ENCODE data around the gene ANKRD63. TPM values are rescaled to one million over a fixed set of nuclear protein-coding genes. Genes with fewer than 3 reads are reported as not detected.

ANKRD63 gene
- total and polyA plus RNA-seq, 8 donors: not detected

DNA sequence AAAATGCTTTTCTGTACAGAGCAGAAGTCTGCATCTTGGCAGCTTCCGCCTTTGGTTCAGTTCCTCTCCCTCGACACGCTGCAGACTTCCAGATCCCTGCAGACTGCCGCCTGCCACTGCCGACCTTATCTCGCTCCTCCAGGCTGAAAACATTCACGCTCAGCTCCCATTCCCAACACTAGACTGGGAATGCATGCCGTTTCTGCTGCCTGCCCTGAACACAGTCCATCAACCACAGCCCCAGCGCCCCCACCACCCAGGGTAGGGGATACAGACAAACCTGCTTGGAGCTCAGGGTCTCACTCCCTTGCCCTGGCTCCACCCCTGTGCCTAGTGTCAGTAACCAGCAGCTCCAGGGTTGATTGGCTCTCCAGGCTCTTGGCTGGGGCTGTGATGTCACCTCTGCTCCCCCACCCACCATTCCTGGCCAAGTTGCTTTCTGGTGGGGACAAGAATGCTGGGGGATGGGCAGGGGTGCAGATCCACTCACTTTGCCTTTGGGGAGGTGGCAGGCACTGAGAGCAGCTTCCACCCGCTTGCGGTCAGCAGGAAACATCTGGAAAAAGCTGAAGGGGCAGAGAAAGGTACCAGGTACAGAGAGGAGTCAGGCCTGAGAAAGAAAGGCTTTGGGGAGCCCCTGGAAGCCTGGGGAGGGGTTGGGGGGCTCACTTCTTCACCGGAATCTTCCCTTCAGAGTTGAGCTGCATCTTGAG lies 18.8 kb upstream of the ANKRD63 start:
- no peak for TF ChIP-seq CTCF (IDR thresholded peaks at IDR 0.05)
- intact Hi-C loops (cut with DNase I): no loop called here
- Histone ChIP-seq H3K27me3 (no peaks in the 10 kb centered on the region), H3K4me1 (peaks cover 0 to 34% of the 10 kb centered on the region in 2 donors), H3K9me3 (no peaks in the 10 kb centered on the region), H3K36me3 (peaks cover 0 to 61% of the 10 kb centered on the region in 2 donors), H3K27ac (no peak overlapping the region), H3K4me3 (no peak overlapping the region)
- ATAC-seq (no peak), DNase-seq (no peak)

- no peak for DNase-seq
- no peak for ATAC-seq
- Histone ChIP-seq H3K9me3 (no peaks in the 10 kb centered on the region), H3K4me3 (no peak overlapping the region), H3K4me1 (peaks cover 0 to 26% of the 10 kb centered on the region in 2 donors), H3K36me3 (peaks cover 0 to 69% of the 10 kb centered on the region in 2 donors), H3K27me3 (no peaks in the 10 kb centered on the region), H3K27ac (no peak overlapping the region)
- intact Hi-C loops (cut with DNase I): no loop called here
- no peak for TF ChIP-seq CTCF (IDR thresholded peaks at IDR 0.05)
These were observed 17.9 kb upstream of the ANKRD63 start for GRCh38 chr15:40300771-40301170.

DNA sequence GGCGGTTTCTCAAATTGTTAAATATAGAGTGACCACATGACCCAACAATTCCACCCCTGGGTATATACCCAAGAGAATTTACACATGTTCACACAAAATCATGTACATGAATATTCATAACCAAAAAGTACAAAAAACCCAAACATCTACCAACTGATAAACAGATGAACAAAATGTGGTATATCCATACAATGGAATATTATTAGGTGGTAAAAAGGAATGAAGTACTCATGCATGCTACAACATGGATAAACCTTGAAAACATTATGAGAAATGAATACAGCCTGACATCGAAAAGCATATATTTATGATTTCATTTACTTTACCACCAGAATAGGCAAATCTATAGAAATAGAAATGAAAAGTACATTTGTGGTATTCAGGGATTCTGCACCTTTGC lies 17.5 kb upstream of the ANKRD63 start:
- no peaks in the 10 kb centered on the region for H3K9me3 ChIP-seq
- no peak for ATAC-seq
- no peak for TF ChIP-seq CTCF (IDR thresholded peaks at IDR 0.05)

DNA sequence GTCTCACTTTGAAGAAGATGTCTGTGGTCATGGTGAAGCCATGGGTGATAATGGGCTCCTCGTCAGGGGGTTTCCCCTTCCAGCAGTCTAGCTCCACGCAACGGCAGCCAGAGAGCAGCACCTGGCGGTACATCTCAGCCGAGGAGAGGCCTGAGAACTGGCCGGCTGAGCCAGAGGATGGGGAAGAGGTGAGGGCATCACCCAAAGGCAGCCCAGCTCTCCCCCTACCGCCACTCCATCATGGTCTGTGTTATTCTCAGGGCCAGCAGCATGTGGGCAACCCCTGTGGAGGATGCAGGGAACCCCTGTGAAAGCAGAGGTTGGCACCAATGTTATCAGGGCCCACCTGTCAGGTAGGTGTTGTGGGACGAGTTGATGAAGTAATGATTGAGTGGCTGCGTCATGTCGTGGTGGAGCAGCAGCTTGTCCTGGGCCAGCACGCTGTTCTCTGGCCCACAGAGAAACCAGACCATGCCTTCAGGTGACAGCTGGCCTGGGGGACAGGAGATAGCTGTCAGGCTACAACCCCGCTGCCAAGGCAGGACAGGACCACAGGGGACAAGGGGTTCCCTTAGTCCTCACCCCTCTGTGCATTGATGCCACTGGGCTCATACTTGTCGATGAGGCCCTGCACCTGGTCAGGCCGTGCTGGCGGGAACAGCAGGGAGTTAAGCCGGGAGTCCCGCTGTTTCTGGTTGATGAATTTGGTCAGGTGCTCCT lies 15.5 kb upstream of the ANKRD63 start:
- Histone ChIP-seq H3K4me3 (no peak overlapping the region), H3K9me3 (no peaks in the 10 kb centered on the region), H3K27me3 (no peaks in the 10 kb centered on the region), H3K4me1 (peaks cover 0 to 14% of the 10 kb centered on the region in 2 donors), H3K27ac (no peak overlapping the region), H3K36me3 (peaks cover 0 to 89% of the 10 kb centered on the region in 2 donors)
- intact Hi-C loops (cut with DNase I): no loop called here
- ATAC-seq: no peak
- DNase-seq: no peak
- no peak for TF ChIP-seq CTCF (IDR thresholded peaks at IDR 0.05)

More for the DNA sequence above, 17.5 kb upstream of the ANKRD63 start:
- Histone ChIP-seq H3K27me3 (no peaks in the 10 kb centered on the region), H3K27ac (no peak overlapping the region), H3K4me3 (no peak overlapping the region), H3K4me1 (peaks cover 0 to 22% of the 10 kb centered on the region in 2 donors), H3K36me3 (peaks cover 0 to 73% of the 10 kb centered on the region in 2 donors)
- no peak for DNase-seq
- intact Hi-C loops (cut with DNase I): no loop called here

DNA sequence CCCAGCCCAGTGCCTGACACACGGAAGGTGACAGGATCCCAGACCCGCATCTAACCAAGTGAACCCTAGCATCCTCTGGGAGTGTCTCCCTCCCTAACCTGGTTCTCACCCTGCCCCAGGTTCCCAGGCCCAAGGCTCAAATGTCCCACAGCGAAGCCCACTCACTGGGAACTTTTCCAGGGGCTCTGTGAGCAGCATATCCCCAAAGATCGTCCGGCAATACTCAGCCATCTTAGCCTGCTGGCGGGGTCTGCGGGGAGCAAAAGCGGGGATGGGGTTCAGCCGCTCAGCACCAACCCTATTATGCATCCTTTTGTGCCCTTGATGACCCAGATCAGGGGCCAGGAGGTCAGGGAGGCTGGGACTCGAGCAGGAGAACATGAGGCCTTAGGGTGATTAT lies 14.5 kb upstream of the ANKRD63 start:
- DNase-seq (no peak), ATAC-seq (no peak)
- intact Hi-C loops (cut with DNase I): no loop called here
- H3K36me3 ChIP-seq: peaks cover 0 to 89% of the 10 kb centered on the region in 2 donors
- peaks cover 0 to under 1% of the 10 kb centered on the region in 2 donors for H3K27me3 ChIP-seq
- H3K4me3 ChIP-seq: no peak overlapping the region
- H3K9me3 ChIP-seq: no peaks in the 10 kb centered on the region
- H3K27ac ChIP-seq: no peak overlapping the region
- no peak for TF ChIP-seq CTCF (IDR thresholded peaks at IDR 0.05)
- H3K4me1 ChIP-seq: peaks cover 0 to 14% of the 10 kb centered on the region in 2 donors

All from left lung (tissue), 10 donors.